ENCODE data around the gene HTR3D. TPM values are rescaled to one million over a fixed set of nuclear protein-coding genes. Genes with fewer than 3 reads are reported as not detected.

The HTR3D gene
- polyA plus RNA-seq, 3 donors: not detected

GRCh38 chr3:184002469-184002868 lies 29.1 kb upstream of the HTR3D start:
- Histone ChIP-seq H3K4me3 (replicated peaks in 1 of 3; ENCODE audit: low read depth in 2 of 3, low read length in 3 of 3) (no peak overlapping the region), H2AFZ (ENCODE audit: insufficient read depth, low read depth, low read length, poor library complexity, severe bottlenecking) (no peak overlapping the region), H3K36me3 (replicated peaks in 1 of 2; ENCODE audit: control insufficient read depth in 1 of 2, insufficient read depth in 2 of 2, low read length in 2 of 2) (no peaks in the 10 kb centered on the region), H3K27ac (ENCODE audit: low read depth in 1 of 2, low read length in 2 of 2) (no peak overlapping the region), H3K9ac (ENCODE audit: insufficient read depth, low read length, poor library complexity, severe bottlenecking) (no peak overlapping the region), H3K4me1 (ENCODE audit: control insufficient read depth in 1 of 2, insufficient read depth in 2 of 2, low read length in 2 of 2) (peaks cover 28 to 31% of the 10 kb centered on the region in 2 donors), H4K20me1 (ENCODE audit: insufficient read depth, low read length) (no peaks in the 10 kb centered on the region), H3K27me3 (ENCODE audit: control insufficient read depth in 2 of 2, insufficient read depth in 2 of 2, low read length in 2 of 2) (no peaks in the 10 kb centered on the region), H3K79me2 (ENCODE audit: insufficient read depth, low read length) (peaks cover 3% of the 10 kb centered on the region), H3K4me2 (replicated peaks; ENCODE audit: extremely low read depth, low read length, poor library complexity, severe bottlenecking) (no peak overlapping the region), H3K9me3 (replicated peaks in 1 of 2; ENCODE audit: control insufficient read depth in 1 of 2, insufficient read depth in 1 of 2, low read length in 2 of 2) (no peaks in the 10 kb centered on the region)
- no peak for DNase-seq
- Mint-ChIP-seq H3K36me3 (peaks cover 10 to 16% of the 10 kb centered on the region in 2 donors), H3K27ac (no peak overlapping the region), H3K4me3 (no peak overlapping the region), H3K4me1 (peaks cover 31% of the 10 kb centered on the region), H3K9me3 (peaks cover 0 to 2% (median 0%) of the 10 kb centered on the region in 7 donors), H3K27me3 (ENCODE audit: low read depth in 3 of 3) (no peaks in the 10 kb centered on the region)
- intact Hi-C loops (cut with micrococcal nuclease): no loop called here
- 97% methylated on average over 11 of the region's 11 CpGs for WGBS (ENCODE audit: insufficient coverage)
- no peak for TF ChIP-seq CTCF (IDR thresholded peaks at IDR 0.05)

GRCh38 chr3:184003187-184003967 lies 28.2 kb upstream of the HTR3D start:
- Histone ChIP-seq H3K9me3 (replicated peaks in 1 of 2; ENCODE audit: control insufficient read depth in 1 of 2, insufficient read depth in 1 of 2, low read length in 2 of 2) (no peaks in the 10 kb centered on the region), H3K27ac (ENCODE audit: low read depth in 1 of 2, low read length in 2 of 2) (no peak overlapping the region), H3K27me3 (ENCODE audit: control insufficient read depth in 2 of 2, insufficient read depth in 2 of 2, low read length in 2 of 2) (no peaks in the 10 kb centered on the region), H3K9ac (ENCODE audit: insufficient read depth, low read length, poor library complexity, severe bottlenecking) (no peak overlapping the region), H3K79me2 (ENCODE audit: insufficient read depth, low read length) (peaks cover 3% of the 10 kb centered on the region), H4K20me1 (ENCODE audit: insufficient read depth, low read length) (no peaks in the 10 kb centered on the region), H2AFZ (ENCODE audit: insufficient read depth, low read depth, low read length, poor library complexity, severe bottlenecking) (no peak overlapping the region), H3K4me1 (ENCODE audit: control insufficient read depth in 1 of 2, insufficient read depth in 2 of 2, low read length in 2 of 2) (peaks cover 35 to 37% of the 10 kb centered on the region in 2 donors), H3K4me2 (replicated peaks; ENCODE audit: extremely low read depth, low read length, poor library complexity, severe bottlenecking) (no peak overlapping the region), H3K4me3 (replicated peaks in 1 of 3; ENCODE audit: low read depth in 2 of 3, low read length in 3 of 3) (no peak overlapping the region), H3K36me3 (replicated peaks in 1 of 2; ENCODE audit: control insufficient read depth in 1 of 2, insufficient read depth in 2 of 2, low read length in 2 of 2) (no peaks in the 10 kb centered on the region)
- Mint-ChIP-seq H3K27ac (no peak overlapping the region), H3K4me1 (peaks cover 34% of the 10 kb centered on the region), H3K9me3 (peaks cover 0 to 2% (median 0%) of the 10 kb centered on the region in 7 donors), H3K4me3 (no peak overlapping the region), H3K36me3 (peaks cover 10 to 20% of the 10 kb centered on the region in 2 donors), H3K27me3 (ENCODE audit: low read depth in 3 of 3) (no peaks in the 10 kb centered on the region)
- no peak for TF ChIP-seq CTCF (IDR thresholded peaks at IDR 0.05)
- 97% methylated on average over 4 of the region's 5 CpGs for WGBS (ENCODE audit: insufficient coverage)
- DNase-seq: no peak
- intact Hi-C loops (cut with micrococcal nuclease): no loop called here

Measured in CD14-positive monocyte (primary cell).